Fibroblast of mammary gland (primary cell): ENCODE results near the gene PCDHA12.

Source experiments
- DNase-seq: peaks from one replicate; pipeline ENCODE4 v3.0.0-alpha.2; 2010; ENCODE audit warnings: low read depth
- H3K4me3 ChIP-seq: 2 replicates; pipeline ENCODE4 v1.5.1; 2011; ENCODE audit warnings: low read depth, mild to moderate bottlenecking, low read length, moderate library complexity; ENCODE audit not compliant: control insufficient read depth
- CTCF ChIP-seq: conservative IDR thresholded peaks from 2 replicates; pipeline ENCODE4 v1.5.1; 2011; ENCODE audit warnings: low read depth, low read length, inconsistent platforms; ENCODE audit not compliant: control insufficient read depth, insufficient read depth

Gene PCDHA12

GRCh38 chr5:140883927-140884697 lies 9.0 kb downstream of the PCDHA12 start:
- no peak overlapping the region for H3K4me3 ChIP-seq
- no peak for DNase-seq
- TF ChIP-seq CTCF: no peak

- H3K4me3 ChIP-seq: no peak overlapping the region
- no peak for DNase-seq
- no peak for TF ChIP-seq CTCF
Measured at GRCh38 chr5:140916325-140916724, 41.2 kb downstream of the PCDHA12 start.

- no peak for DNase-seq
Measured at GRCh38 chr5:140923601-140924000, 48.5 kb downstream of the PCDHA12 start.

GRCh38 chr5:140925806-140926442 lies 50.8 kb downstream of the PCDHA12 start, which contains the start of gene PCDHAC1:
TSS of gene PCDHAC1 (plus strand) at chr5:140926299. CDS start at chr5:140926893, 594 bp downstream.
- TF ChIP-seq CTCF: no peak
- H3K4me3 ChIP-seq: peak within 1 kb of the TSS; percentile 21
- no peak for DNase-seq

More at GRCh38 chr5:140923601-140924000, 48.5 kb downstream of the PCDHA12 start:
- no peak overlapping the region for H3K4me3 ChIP-seq
- no peak for TF ChIP-seq CTCF

GRCh38 chr5:140926443-140927227 lies 51.5 kb downstream of the PCDHA12 start:
- DNase-seq: peak; percentile 49

More at GRCh38 chr5:140926443-140927227, 51.5 kb downstream of the PCDHA12 start:
- H3K4me3 ChIP-seq: peak overlapping the region; percentile 21
- no peak for TF ChIP-seq CTCF
